HL-60 (cell line): ENCODE data around the gene RBM4.
A peak's percentile ranks its signal among the peaks of the same experiment; 100 is the strongest.

Experiments
- DNase-seq, 2 experiments: peaks; one replicate each; pipeline ENCODE4 v3.0.0-alpha.2; 2010 to 2020; ENCODE audit warnings: low read depth in 1 of 2, low spot score in 1 of 2
- H3K27ac ChIP-seq: fragments of 250-450 bp; sonication (Bioruptor Pico); replicated peaks from 2 replicates; pipeline ENCODE4 v1.5.1; 2020; ENCODE audit warnings: mild to moderate bottlenecking, moderate library complexity
- H3K27me3 ChIP-seq: fragments of 250-450 bp; sonication (Bioruptor Pico); 2 replicates; pipeline ENCODE4 v1.5.1; 2021; ENCODE audit warnings: mild to moderate bottlenecking, moderate library complexity; ENCODE audit not compliant: insufficient read depth, poor library complexity, severe bottlenecking
- H3K4me3 ChIP-seq: replicated peaks from 2 replicates; pipeline ENCODE4 v1.5.1; 2011; ENCODE audit warnings: mild to moderate bottlenecking, control low read depth, low read length; ENCODE audit not compliant: insufficient read depth
- GABPA ChIP-seq: IDR thresholded peaks from 2 replicates; pipeline ENCODE4 v1.6.1; 2012; ENCODE audit warnings: low read depth
- POLR2AphosphoS5 ChIP-seq: IDR thresholded peaks from 2 replicates; pipeline ENCODE4 v1.6.1; 2012; ENCODE audit warnings: low read depth
- SPI1 ChIP-seq: IDR thresholded peaks from 2 replicates; pipeline ENCODE4 v1.6.1; 2012; ENCODE audit warnings: low read depth, mild to moderate bottlenecking, borderline replicate concordance
- TF ChIP-seq, protein P1 (sequence below): IDR thresholded peaks from one replicate; pipeline ENCODE4 v1.5.1; 2011; ENCODE audit warnings: low read length, control low read depth, inconsistent platforms; ENCODE audit not compliant: insufficient read depth
- TF ChIP-seq, protein P2 (sequence below): IDR thresholded peaks from 2 replicates; pipeline ENCODE4 v1.6.1; 2012; ENCODE audit warnings: low read depth; ENCODE audit not compliant: insufficient replicate concordance

Gene RBM4

DNA sequence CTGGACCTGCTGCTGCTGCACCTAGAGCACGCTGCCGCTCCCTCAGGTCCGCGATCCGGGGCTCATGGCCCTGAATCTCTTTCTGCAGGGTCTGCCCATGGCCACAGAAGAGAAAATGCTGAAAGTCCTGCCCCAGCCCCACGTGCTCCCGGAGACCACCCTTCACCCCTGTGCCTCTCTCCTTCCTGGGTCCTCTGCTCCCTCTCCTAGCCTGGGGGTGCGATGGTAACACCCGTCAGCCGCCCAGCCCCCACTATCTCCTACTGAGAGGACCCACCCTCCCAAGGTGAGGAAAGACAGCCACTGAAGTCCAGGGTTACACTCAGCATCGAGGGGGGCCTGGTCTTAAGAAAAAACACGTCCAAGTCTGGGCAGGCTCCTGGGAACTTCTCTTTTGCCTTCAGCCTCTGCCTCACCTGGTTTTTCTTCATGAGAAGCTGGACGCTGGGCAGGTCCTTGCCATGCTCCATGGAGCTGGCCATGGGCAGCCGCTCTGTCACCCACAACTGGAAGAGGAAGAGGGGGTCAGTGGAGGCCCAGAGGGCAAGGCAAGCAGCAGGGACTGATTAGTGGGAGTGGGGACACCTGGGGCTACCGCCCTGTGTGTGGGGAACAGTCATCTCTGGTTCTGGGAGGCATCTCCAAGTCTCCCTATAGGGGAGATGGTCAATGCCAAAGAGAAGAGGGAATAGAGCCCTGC lies 55.0 kb downstream of the RBM4 start:
- TF ChIP-seq GABPA (no peak), POLR2AphosphoS5 (no peak), SPI1 (no peak)
- TF ChIP-seq, protein P1, sequence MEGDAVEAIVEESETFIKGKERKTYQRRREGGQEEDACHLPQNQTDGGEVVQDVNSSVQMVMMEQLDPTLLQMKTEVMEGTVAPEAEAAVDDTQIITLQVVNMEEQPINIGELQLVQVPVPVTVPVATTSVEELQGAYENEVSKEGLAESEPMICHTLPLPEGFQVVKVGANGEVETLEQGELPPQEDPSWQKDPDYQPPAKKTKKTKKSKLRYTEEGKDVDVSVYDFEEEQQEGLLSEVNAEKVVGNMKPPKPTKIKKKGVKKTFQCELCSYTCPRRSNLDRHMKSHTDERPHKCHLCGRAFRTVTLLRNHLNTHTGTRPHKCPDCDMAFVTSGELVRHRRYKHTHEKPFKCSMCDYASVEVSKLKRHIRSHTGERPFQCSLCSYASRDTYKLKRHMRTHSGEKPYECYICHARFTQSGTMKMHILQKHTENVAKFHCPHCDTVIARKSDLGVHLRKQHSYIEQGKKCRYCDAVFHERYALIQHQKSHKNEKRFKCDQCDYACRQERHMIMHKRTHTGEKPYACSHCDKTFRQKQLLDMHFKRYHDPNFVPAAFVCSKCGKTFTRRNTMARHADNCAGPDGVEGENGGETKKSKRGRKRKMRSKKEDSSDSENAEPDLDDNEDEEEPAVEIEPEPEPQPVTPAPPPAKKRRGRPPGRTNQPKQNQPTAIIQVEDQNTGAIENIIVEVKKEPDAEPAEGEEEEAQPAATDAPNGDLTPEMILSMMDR = no peak
- TF ChIP-seq, protein P2, sequence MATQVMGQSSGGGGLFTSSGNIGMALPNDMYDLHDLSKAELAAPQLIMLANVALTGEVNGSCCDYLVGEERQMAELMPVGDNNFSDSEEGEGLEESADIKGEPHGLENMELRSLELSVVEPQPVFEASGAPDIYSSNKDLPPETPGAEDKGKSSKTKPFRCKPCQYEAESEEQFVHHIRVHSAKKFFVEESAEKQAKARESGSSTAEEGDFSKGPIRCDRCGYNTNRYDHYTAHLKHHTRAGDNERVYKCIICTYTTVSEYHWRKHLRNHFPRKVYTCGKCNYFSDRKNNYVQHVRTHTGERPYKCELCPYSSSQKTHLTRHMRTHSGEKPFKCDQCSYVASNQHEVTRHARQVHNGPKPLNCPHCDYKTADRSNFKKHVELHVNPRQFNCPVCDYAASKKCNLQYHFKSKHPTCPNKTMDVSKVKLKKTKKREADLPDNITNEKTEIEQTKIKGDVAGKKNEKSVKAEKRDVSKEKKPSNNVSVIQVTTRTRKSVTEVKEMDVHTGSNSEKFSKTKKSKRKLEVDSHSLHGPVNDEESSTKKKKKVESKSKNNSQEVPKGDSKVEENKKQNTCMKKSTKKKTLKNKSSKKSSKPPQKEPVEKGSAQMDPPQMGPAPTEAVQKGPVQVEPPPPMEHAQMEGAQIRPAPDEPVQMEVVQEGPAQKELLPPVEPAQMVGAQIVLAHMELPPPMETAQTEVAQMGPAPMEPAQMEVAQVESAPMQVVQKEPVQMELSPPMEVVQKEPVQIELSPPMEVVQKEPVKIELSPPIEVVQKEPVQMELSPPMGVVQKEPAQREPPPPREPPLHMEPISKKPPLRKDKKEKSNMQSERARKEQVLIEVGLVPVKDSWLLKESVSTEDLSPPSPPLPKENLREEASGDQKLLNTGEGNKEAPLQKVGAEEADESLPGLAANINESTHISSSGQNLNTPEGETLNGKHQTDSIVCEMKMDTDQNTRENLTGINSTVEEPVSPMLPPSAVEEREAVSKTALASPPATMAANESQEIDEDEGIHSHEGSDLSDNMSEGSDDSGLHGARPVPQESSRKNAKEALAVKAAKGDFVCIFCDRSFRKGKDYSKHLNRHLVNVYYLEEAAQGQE = no peak
- no peak overlapping the region for H3K4me3 ChIP-seq
- H3K27me3 ChIP-seq = no peaks in the 10 kb centered on the region
- no peak for DNase-seq
- no peak overlapping the region for H3K27ac ChIP-seq

DNA sequence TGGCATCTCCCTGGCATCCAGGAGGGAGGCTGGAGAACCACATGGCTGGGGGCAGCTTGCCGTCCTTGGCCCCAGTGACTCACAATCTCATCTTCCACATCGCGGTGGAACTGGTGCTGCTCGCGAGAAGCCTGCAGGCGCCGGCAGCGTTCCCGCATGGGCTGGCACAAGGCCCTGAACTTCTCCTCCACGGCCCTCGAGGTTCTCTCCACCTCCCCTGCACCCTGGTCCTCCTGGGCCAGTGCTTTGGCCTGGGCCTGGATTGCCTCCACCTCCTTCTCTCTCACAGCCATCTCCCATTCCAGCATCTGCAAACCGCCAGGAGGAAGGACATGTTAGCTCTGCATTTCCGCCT lies 55.5 kb downstream of the RBM4 start:
- H3K27me3 ChIP-seq = no peaks in the 10 kb centered on the region
- no peak for DNase-seq
- no peak overlapping the region for H3K4me3 ChIP-seq
- H3K27ac ChIP-seq = no peak overlapping the region
- TF ChIP-seq POLR2AphosphoS5 = no peak
- TF ChIP-seq, protein P1 = no peak
- no peak for TF ChIP-seq GABPA
- TF ChIP-seq, protein P2 = no peak
- no peak for TF ChIP-seq SPI1

DNA sequence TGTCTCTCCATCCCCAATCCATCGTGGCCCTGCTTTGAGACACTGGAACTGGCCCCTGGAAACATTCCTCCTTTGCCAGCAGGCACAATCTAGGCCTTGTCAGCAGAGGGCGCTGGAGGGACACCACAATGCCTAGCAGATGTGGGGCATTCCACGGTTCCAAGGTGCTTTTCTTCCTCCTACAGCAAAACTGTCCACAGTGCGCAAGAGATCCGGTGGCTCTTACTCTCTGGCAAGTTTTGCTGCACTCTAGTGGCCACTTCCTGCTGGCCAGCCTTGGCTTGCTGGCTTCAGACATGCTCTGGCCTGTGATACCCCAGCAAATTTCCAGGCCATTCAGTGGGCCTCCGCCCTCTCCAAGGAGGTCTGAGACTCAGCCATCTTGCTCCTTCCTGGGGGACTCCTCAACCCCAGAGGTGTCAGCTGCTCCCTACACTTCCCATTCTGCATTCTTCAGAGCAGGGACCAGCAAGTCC lies 56.3 kb downstream of the RBM4 start:
- no peak overlapping the region for H3K4me3 ChIP-seq
- peak; percentile 69 to 86 for DNase-seq
- no peak overlapping the region for H3K27ac ChIP-seq
- TF ChIP-seq, protein P1 = peak; percentile 96
- TF ChIP-seq SPI1 (no peak), GABPA (no peak)
- H3K27me3 ChIP-seq = no peaks in the 10 kb centered on the region
